Inferior parietal cortex (tissue), 1 donor: Measurements from ENCODE around the gene OR6M1.

Experiments used
- DNase-seq: peaks from one replicate; pipeline ENCODE4 v3.0.0-alpha.2; 2016; ENCODE audit errors: extremely low spot score

Gene OR6M1

GRCh38 chr11:123775715-123776549 lies 30.2 kb downstream of the OR6M1 start:
- DNase-seq = no peak

GRCh38 chr11:123775289-123775688 lies 30.9 kb downstream of the OR6M1 start:
- DNase-seq = no peak

GRCh38 chr11:123773959-123774358 lies 32.2 kb downstream of the OR6M1 start:
- no peak for DNase-seq

GRCh38 chr11:123773026-123773425 lies 33.1 kb downstream of the OR6M1 start:
- no peak for DNase-seq

- no peak for DNase-seq
Measured at GRCh38 chr11:123771664-123772063, 34.5 kb downstream of the OR6M1 start.

- DNase-seq = no peak
Measured at GRCh38 chr11:123770712-123771111, 35.4 kb downstream of the OR6M1 start.

GRCh38 chr11:123765601-123766000 lies 40.5 kb downstream of the OR6M1 start:
- DNase-seq = no peak

GRCh38 chr11:123762422-123762821 lies 43.7 kb downstream of the OR6M1 start:
- DNase-seq = no peak

- no peak for DNase-seq
Measured at GRCh38 chr11:123760894-123761293, 45.3 kb downstream of the OR6M1 start.

- DNase-seq = no peak
Measured at GRCh38 chr11:123757976-123758375, 48.2 kb downstream of the OR6M1 start.

- no peak for DNase-seq
Measured at GRCh38 chr11:123755813-123756212, 50.3 kb downstream of the OR6M1 start.
